GM18858 (cell line): ENCODE results near the gene PTCD3.

Experiments used
- ATAC-seq: cut with Tn5 transposase; IDR thresholded peaks from one replicate; pipeline ENCODE4 v1.9.1; 2021; ENCODE audit not compliant: unreplicated experiment

Gene PTCD3

GRCh38 chr2:86081724-86082123, 24.3 kb upstream of the PTCD3 start:
- ATAC-seq: no peak

GRCh38 chr2:86082756-86083155, 23.3 kb upstream of the PTCD3 start:
- no peak for ATAC-seq

GRCh38 chr2:86087936-86088850, 17.8 kb upstream of the PTCD3 start:
- ATAC-seq: no peak

- ATAC-seq: no peak
Observed at GRCh38 chr2:86094229-86094628, 11.8 kb upstream of the PTCD3 start.

GRCh38 chr2:86097114-86097896, 8.7 kb upstream of the PTCD3 start:
- ATAC-seq: no peak

GRCh38 chr2:86097913-86098312, 8.1 kb upstream of the PTCD3 start:
- no peak for ATAC-seq

GRCh38 chr2:86102157-86102556, 3.9 kb upstream of the PTCD3 start:
- ATAC-seq: no peak

GRCh38 chr2:86105252-86105968, 625 bp upstream of the PTCD3 start, which contains the start of gene POLR1A:
Gene POLR1A (minus strand): TSS chr2:86105886. CDS start chr2:86105776, 110 bp downstream.
- ATAC-seq: peak; percentile 54

- ATAC-seq: no peak
Observed at GRCh38 chr2:86107031-86107430, 996 bp downstream of the PTCD3 start.

GRCh38 chr2:86118130-86118529, 12.1 kb downstream of the PTCD3 start:
- ATAC-seq: no peak

- ATAC-seq: no peak
Observed at GRCh38 chr2:86123328-86123925, 17.4 kb downstream of the PTCD3 start.

- no peak for ATAC-seq
Observed at GRCh38 chr2:86124683-86125082, 18.6 kb downstream of the PTCD3 start.

GRCh38 chr2:86134709-86135108, 28.7 kb downstream of the PTCD3 start:
- ATAC-seq: no peak

- ATAC-seq: no peak
Observed at GRCh38 chr2:86135653-86136052, 29.6 kb downstream of the PTCD3 start.

- ATAC-seq: no peak
Observed at GRCh38 chr2:86136141-86136540, 30.1 kb downstream of the PTCD3 start.

GRCh38 chr2:86138736-86139625, 32.9 kb downstream of the PTCD3 start:
- ATAC-seq: no peak

- no peak for ATAC-seq
Observed at GRCh38 chr2:86139981-86140380, 33.9 kb downstream of the PTCD3 start.

- ATAC-seq: no peak
Observed at GRCh38 chr2:86140969-86141392, 34.9 kb downstream of the PTCD3 start.

GRCh38 chr2:86142436-86143257, 36.6 kb downstream of the PTCD3 start:
- no peak for ATAC-seq
